Glomerular visceral epithelial cell (primary cell): Measurements from ENCODE around the gene TMEM154.
A peak's percentile ranks its signal among the peaks of the same experiment; 100 is the strongest.
"Not testable (repeated sequence)": the region's sequence is repeated elsewhere in the genome, so short reads cannot be mapped to it uniquely, and the experiment has no call there.

ENCODE experiments used
- DNase-seq: peaks from one replicate; pipeline ENCODE4 v3.0.0-alpha.2; 2016; ENCODE audit errors: extremely low spot score

TMEM154 gene

GRCh38 chr4:152667781-152668180 lies 12.0 kb downstream of the TMEM154 start:
- no peak for DNase-seq

DNA sequence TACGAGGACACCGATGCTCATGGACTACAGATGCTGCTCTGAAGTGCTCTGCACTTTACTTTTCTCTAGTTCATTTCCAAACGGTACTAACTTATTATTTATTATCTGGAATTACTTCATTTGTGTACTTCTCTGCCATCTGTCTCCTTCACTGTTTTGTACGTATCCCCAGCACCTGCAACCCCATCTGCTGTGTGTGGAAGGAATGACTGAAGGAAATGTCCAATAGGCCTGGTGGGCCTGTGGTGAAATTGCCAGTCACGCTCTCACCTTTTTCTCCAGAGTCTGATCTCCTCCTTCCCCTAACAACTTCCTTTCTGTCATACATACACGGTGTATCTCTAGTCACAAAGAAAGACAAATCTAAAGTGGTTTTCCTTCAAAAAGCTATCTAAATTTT lies 12.9 kb downstream of the TMEM154 start:
- DNase-seq, result no peak

- no peak for DNase-seq
These were observed 14.0 kb downstream of the TMEM154 start for GRCh38 chr4:152665691-152666395.

GRCh38 chr4:152664067-152664378 lies 15.8 kb downstream of the TMEM154 start:
- DNase-seq, result not testable (repeated sequence)

- no peak for DNase-seq
These were observed 16.4 kb downstream of the TMEM154 start for GRCh38 chr4:152663203-152664066.

GRCh38 chr4:152661649-152662048 lies 18.1 kb downstream of the TMEM154 start:
- no peak for DNase-seq

GRCh38 chr4:152660526-152660925 lies 19.3 kb downstream of the TMEM154 start:
- no peak for DNase-seq

DNA sequence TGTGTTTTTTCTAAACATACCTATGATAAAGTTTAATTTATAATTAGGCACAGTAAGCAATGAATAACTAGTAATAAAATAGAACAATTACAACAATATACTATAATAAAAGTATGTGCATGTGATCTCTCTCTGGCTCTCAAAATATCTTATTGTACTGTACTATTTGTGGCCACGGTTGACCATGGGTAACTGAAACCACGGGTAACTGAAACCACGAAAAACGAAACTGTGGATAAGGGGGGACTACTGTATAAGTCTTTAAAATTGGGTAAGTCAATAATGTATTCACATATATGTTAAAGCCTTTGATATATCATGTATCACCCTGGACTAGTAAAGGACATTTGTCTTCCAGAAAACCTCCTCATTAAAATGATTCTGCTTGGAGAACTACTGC lies 20.0 kb downstream of the TMEM154 start:
- DNase-seq, result no peak

DNA sequence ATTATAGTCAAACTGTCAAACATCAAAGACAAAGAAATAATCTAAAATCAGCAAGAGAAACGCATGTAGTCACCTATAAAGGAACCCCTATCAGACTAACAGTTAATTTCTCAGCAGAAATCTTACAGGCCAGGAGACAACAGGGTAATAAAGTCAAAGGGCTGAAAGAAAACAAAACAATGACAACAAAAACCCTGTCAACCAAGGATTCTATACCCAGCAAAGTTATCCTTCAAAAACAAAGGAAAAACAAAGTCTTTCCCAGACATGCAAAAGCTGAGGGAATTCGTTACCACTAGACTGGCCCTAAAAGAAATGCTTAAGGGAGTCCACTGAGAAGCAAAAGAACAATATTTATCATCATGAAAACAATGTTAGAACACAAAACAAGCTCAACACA lies 22.1 kb downstream of the TMEM154 start:
- no peak for DNase-seq

- no peak for DNase-seq
These were observed 24.3 kb downstream of the TMEM154 start for GRCh38 chr4:152655272-152656129.

DNA sequence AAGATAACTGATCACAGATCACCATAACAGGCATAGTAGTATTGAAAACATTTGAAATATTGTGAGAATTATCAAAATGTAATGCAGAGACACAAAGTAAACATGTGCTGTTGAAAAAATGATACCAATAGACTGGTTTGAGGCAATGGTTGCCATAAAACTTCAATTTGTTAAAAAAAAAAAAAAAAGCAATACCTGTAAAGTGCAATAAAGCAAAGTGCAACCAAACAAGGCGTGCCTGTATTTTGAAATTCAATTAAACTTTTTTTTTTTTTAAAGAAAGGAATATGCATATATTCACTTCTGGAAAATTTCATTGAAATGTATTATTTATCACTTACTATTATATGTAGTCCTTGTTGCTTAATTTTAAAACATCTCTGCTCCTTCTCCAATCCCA lies 27.7 kb downstream of the TMEM154 start:
- DNase-seq, result no peak

GRCh38 chr4:152651473-152652060 lies 28.2 kb downstream of the TMEM154 start:
- no peak for DNase-seq

- no peak for DNase-seq
These were observed 33.6 kb downstream of the TMEM154 start for GRCh38 chr4:152646221-152646620.

DNA sequence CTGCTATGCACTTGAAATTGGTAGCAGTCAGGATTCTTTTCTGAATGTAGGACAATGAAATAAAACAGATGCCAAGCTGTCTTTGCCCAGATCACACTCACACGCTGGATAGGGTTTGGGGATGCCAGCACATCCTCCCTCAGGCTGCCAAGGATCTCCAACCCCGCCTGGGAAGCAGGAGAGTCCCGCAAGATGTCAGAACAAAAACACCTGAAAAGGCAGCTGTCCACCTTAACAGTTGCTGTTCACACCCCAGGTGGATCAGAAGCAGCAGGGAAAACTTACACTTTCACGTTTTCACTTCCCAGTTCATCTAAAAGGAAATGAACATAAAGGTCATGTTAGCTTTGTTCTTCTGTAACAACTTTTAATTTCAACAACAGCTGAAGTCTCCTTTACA lies 35.7 kb downstream of the TMEM154 start:
- no peak for DNase-seq

GRCh38 chr4:152643153-152644035 lies 36.4 kb downstream of the TMEM154 start:
- DNase-seq, result no peak

DNA sequence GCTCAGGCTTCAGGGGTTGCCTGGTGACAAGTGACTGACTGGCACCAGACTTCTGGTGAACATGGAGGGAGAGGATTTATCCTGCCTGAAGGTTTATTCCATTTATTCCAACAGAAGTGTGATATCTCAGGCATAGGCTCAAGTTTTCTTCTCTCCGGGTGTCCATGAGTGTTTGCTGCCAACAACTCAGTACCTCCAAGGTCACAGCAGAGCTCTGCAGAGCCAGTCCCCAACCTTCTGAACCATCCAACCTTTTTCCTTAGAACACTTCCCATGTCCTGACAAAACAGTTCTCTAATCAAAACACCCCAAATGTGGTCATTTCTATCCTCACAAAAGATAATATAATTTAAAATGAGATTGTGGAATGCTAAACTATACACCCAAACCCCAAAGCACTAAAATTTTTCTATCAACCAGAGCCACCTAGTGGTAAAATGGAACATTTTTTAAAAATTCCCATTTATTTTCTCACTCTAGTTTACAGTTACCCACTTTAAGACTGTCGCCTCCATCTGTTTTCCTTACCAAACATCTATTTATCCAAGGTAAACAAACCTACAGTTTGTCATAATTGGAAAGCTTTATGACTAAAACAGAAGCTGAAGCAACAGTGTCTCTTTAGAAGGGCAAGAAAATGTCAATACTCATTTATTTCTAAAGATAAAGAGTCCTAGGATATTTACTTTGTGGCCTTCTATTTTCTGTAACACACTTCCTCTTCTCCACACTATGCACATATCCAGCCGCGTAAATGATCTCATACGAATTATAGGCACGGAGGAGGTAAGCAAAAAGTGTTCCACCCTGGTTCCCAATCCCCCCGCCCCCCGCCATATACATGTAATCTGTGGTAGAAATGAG lies 39.5 kb downstream of the TMEM154 start:
- peak; percentile 28 for DNase-seq

DNA sequence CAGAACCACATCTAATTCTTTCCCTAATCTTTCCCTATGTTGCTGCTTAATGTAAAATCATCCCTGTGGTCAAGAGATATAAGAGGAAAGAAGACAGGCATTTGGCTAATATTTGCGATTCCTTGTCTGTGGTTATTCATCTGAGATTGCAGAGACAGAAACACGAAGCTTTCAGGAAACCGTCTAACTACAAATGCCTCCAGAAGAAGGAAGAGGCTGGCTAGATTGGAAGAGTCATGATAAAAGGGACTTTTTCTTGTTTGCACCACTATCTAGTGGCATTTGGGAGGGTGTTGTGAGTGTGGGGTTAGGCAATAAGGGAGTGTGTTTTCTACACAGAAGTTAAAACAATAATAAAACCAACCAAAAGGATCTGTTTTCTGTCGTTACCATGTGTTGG lies 43.9 kb downstream of the TMEM154 start:
- no peak for DNase-seq

DNA sequence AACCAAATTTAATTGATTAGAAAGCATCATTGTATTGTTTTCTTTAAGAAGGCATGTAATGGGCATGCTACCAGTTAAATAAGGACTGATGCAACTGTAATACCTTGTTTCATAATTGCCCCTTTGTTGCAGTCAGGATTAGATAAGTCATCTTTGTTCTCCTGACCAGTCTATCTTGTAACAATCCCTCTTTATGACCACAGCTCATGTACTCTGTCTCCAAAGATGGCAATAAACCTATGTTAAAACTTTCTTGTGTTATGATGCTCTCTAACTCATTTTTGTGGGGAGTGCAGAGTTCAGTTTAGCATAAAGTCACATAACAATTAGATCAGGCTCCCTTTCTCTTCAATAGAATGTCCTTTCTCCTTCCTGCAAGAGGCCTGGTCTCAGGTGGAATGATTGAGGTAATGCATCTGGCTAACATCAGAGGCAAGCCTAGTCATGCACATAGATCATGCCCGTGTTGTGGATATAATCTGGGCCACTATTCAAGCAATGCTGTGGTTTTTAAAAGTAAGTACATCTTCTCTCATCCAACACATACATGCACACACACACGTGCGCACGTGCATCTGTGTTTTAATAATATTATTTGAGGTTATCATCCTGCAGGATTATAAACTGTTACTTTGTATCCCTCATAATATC lies 45.6 kb downstream of the TMEM154 start:
- DNase-seq, result no peak

- no peak for DNase-seq
These were observed 46.7 kb downstream of the TMEM154 start for GRCh38 chr4:152633118-152633517.

GRCh38 chr4:152630324-152630723 lies 49.5 kb downstream of the TMEM154 start:
- DNase-seq, result no peak
